HEK293T (cell line): ENCODE data around the gene MEF2D.

Experiments
- CTCF ChIA-PET: fragments of 350-600 bp; formaldehyde crosslinking; extraction: SDS; loops from one replicate; lab custom pipeline; 2021; ENCODE audit warnings: antibody characterized with exemption, inconsistent platforms; lab: Yijun Ruan, JAX
- POLR2A ChIA-PET: fragments of 350-600 bp; formaldehyde crosslinking; extraction: SDS; loops from one replicate; lab custom pipeline; 2020; ENCODE audit warnings: antibody characterized with exemption, inconsistent platforms; lab: Yijun Ruan, JAX
- DNase-seq: peaks from one replicate; pipeline ENCODE4 v3.0.0; 2012; ENCODE audit warnings: mixed read lengths; ENCODE audit errors: extremely low spot score
- ARNT ChIP-seq: fragments of 450-650 bp; IDR thresholded peaks from 2 replicates; pipeline ENCODE4 v1.6.1; 2017; ENCODE audit warnings: mild to moderate bottlenecking
- BHLHE40 ChIP-seq: fragments of 450-650 bp; IDR thresholded peaks from 2 replicates; pipeline ENCODE4 v1.6.1; 2016; ENCODE audit warnings: mild to moderate bottlenecking, moderate library complexity, borderline replicate concordance
- CTBP1 ChIP-seq: fragments of 450-650 bp; IDR thresholded peaks from 2 replicates; pipeline ENCODE4 v1.6.1; 2016; ENCODE audit warnings: borderline replicate concordance
- ELF4 ChIP-seq: fragments of 450-650 bp; IDR thresholded peaks from 2 replicates; pipeline ENCODE4 v1.6.1; 2017; ENCODE audit warnings: antibody characterized with exemption
- FOXA1 ChIP-seq: fragments of 450-650 bp; IDR thresholded peaks from 2 replicates; pipeline ENCODE4 v1.6.1; 2016; ENCODE audit warnings: mild to moderate bottlenecking
- FOXK2 ChIP-seq: fragments of 450-650 bp; IDR thresholded peaks from 2 replicates; pipeline ENCODE4 v1.6.1; 2016; ENCODE audit warnings: mild to moderate bottlenecking
- FOXM1 ChIP-seq: fragments of 450-650 bp; IDR thresholded peaks from 2 replicates; pipeline ENCODE4 v1.6.1; 2017; ENCODE audit warnings: mild to moderate bottlenecking, borderline replicate concordance
- HDGF ChIP-seq: fragments of 450-650 bp; IDR thresholded peaks from 2 replicates; pipeline ENCODE4 v1.6.1; 2017; ENCODE audit warnings: antibody characterized with exemption, borderline replicate concordance
- L3MBTL2 ChIP-seq: fragments of 450-650 bp; conservative IDR thresholded peaks from 2 replicates; pipeline ENCODE4 v1.6.1; 2016; ENCODE audit warnings: mild to moderate bottlenecking
- LEF1 ChIP-seq: fragments of 450-650 bp; IDR thresholded peaks from 2 replicates; pipeline ENCODE4 v1.6.1; 2017; ENCODE audit warnings: mild to moderate bottlenecking, borderline replicate concordance
- NFRKB ChIP-seq: fragments of 450-650 bp; IDR thresholded peaks from 2 replicates; pipeline ENCODE4 v1.6.1; 2016; ENCODE audit warnings: mild to moderate bottlenecking, moderate library complexity
- SP1 ChIP-seq: fragments of 450-650 bp; IDR thresholded peaks from 2 replicates; pipeline ENCODE4 v1.6.1; 2017
- SUZ12 ChIP-seq: fragments of 450-650 bp; IDR thresholded peaks from 2 replicates; pipeline ENCODE4 v1.6.1; 2016; ENCODE audit warnings: mild to moderate bottlenecking
- TARDBP ChIP-seq: fragments of 450-650 bp; IDR thresholded peaks from 2 replicates; pipeline ENCODE4 v1.6.1; 2016
- ZNF384 ChIP-seq: fragments of 450-650 bp; IDR thresholded peaks from 2 replicates; pipeline ENCODE4 v1.6.1; 2016
- TF ChIP-seq, protein P1 (sequence below): fragments of 450-650 bp; IDR thresholded peaks from 2 replicates; pipeline ENCODE4 v1.6.1; 2016

MEF2D gene

DNA sequence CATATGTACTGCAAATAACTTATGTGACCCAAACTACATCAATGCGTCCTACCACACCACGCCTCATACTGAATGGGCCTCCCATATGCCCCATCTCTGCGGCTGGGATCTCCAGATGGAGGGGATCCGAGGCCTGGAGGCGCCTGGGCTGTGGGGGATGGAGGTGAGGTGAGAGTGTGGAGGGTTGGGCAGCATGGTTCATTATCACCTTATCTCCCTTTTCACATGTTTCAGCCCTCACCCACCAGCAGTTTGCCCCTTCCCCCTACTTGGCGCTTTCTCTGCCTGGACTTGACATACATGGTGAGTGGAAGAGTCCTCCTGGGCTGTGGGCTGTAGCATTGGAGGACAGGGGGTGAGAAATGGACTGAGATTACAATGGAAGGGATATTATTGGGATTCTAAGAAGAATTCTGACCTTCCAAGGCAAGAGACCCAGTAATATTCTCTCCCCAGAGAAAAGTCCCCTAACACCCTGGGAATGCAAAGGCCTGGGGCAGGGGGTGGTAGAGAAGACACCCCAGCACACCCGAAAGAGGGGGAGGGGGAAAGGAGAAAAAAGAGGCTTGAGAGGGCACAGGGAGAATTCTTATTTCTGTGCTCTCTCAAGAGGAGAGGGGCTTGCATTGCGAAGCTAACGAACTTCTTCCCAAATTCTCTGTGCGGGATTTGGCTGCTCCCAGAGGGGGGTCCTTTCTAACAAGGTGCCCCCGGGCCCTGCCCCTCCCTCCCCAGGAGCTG lies 61.4 kb downstream of the MEF2D start:
- DNase-seq, result no peak
- ChIA-PET CTCF (interaction anchor here (1.7 kb wide), 1 partner anchor 54 kb away, joined by 10 read pairs; no protein-coding TSS in a partner anchor), POLR2A (interaction anchor here (0.6 kb wide), 1 partner anchor 101 kb away, joined by 4 read pairs; the partner anchor contains the start of gene CCT3)
- TF ChIP-seq FOXK2, result no peak
- TF ChIP-seq, protein P1, sequence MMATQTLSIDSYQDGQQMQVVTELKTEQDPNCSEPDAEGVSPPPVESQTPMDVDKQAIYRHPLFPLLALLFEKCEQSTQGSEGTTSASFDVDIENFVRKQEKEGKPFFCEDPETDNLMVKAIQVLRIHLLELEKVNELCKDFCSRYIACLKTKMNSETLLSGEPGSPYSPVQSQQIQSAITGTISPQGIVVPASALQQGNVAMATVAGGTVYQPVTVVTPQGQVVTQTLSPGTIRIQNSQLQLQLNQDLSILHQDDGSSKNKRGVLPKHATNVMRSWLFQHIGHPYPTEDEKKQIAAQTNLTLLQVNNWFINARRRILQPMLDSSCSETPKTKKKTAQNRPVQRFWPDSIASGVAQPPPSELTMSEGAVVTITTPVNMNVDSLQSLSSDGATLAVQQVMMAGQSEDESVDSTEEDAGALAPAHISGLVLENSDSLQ, result no peak
- no peak for TF ChIP-seq ZNF384
- TF ChIP-seq SUZ12, result no peak
- no peak for TF ChIP-seq LEF1
- TF ChIP-seq SP1, result no peak
- TF ChIP-seq HDGF, result no peak
- TF ChIP-seq BHLHE40, result no peak
- TF ChIP-seq FOXA1, result no peak
- no peak for TF ChIP-seq NFRKB
- TF ChIP-seq FOXM1, result no peak
- no peak for TF ChIP-seq L3MBTL2

DNA sequence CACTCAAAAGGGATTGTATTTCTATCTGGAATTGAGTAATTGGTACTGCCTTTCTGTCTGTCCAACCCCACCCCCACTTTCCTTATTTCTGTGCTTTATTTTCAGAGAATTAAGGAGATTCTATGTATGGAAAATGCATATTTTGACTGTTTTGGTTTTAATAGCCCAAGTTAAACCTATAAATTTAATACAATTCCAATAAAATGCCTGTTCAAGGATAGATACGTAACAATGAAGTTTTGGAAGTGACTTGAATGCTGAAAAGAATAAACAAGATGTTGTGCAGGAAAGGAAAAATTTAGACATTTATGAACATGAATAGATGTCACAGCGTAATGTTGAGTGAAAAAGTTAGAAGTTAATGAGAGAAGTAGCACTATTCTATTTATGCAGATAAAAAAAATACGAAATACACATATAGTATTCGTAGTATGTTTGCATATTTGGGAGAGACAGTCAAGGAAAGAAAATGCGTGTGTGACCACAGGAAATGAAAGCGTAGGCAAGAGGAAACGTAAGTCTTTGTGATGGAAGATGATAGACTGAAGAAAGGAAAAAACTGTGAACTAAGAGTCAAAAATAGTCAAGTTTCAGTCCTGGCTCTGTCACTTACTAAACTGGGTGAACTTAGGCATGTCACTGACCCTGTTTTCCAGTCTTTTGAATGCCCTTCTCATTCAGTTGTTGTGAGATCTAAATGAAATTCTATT lies 62.1 kb downstream of the MEF2D start:
- TF ChIP-seq SP1 (no peak), TARDBP (no peak), LEF1 (no peak)
- ChIA-PET POLR2A (no interaction called here), CTCF (no interaction called here)
- DNase-seq, result no peak

DNA sequence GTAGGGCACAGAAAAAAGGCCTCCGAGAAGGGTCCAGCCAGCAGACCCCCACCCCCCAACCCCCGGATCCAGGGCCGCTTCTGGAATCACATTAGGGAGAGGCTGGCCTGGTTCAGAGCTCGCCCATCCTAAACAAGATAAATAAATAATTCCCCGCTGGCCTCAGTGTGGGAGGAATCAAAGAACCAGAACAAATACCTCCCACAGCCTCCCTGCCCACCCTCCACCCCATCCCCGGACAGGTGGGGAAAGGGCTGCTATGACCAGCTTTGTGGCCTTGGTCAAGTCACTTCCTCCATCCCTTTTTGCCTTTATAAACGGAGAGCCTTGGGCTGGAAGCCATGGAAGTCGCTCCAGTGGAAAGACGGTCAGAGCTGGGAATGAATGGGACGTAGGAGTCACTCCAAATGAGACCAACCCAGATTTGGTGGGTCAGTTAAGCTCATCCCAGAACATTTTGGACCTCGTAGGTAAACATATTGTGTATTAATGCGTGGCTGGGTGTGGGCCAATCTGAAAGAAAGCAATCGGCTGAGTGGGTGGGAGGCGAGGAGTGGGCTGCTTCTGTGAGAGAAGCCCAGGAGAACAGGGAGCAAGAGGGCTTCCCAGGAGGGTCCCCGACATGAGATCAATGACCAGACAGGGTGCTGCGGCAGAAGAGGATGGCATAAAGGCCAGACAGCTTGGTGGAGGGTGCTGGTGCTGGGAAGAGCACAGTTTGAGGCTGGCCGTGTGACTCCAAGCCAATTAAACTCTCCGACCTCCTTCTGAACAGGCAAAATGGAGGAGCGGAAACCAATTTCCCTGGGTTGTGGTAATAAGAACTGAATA lies 63.3 kb downstream of the MEF2D start:
- ChIA-PET POLR2A (no interaction called here), CTCF (interaction anchor here (0.9 to 1.1 kb wide), 2 partner anchors 51 to 54 kb away, joined by 5 to 10 read pairs; no protein-coding TSS in a partner anchor)
- DNase-seq, result no peak
- TF ChIP-seq SUZ12, result no peak
- TF ChIP-seq FOXA1, result no peak
- no peak for TF ChIP-seq FOXM1
- no peak for TF ChIP-seq HDGF
- no peak for TF ChIP-seq CTBP1
- no peak for TF ChIP-seq ELF4
- TF ChIP-seq ARNT, result no peak
- TF ChIP-seq, protein P1, result no peak
- TF ChIP-seq ZNF384, result no peak
- TF ChIP-seq SP1, result no peak
- no peak for TF ChIP-seq LEF1
- no peak for TF ChIP-seq TARDBP
- TF ChIP-seq FOXK2, result no peak
- no peak for TF ChIP-seq L3MBTL2
- TF ChIP-seq NFRKB, result no peak
- no peak for TF ChIP-seq BHLHE40

DNA sequence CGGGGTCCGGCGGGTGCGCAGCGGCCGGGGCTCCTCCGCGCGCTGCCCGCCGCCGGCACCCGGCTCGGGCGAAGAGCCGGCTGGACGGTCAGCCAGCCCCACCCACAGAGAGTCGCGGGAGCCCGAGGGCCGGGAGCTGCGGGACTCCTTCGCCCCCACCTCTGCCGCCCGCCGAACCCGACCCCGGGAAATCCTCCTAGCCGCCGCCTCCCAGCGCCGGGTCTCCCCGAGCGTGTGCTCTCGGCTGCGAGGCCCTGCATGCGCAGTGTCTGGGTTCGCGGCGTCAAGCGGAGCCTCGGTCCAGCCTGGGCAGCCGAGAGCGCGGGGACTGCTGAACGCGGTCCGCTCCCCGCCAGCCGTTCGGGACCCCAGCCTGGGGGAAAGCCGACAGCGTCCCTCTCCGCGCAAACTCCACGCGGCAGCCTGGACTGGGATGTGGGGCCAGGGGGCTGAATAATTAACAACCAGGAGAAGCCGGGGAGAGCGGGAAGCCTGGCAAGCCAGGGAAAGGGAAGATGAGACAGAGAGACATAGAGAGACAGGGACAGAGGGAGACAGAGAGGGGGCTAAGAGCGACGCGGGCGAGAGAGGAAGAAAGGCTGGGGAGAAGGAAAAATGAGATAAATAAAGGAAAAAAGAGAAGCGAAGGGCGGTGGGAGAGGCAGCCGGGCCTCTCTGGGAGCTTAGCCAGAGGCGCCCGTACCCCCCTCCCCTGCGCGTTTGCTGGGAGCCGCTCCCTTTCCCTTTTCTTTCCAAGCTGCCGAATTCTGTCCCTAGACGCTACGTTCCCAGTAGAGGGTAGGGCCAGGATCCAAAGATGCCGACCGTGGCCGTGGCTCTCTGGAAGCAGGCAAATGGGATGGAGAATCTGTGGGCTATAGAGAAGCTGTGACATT lies 64.2 kb downstream of the MEF2D start:
- no peak for DNase-seq
- TF ChIP-seq BHLHE40, result no peak
- no peak for TF ChIP-seq TARDBP
- TF ChIP-seq ELF4, result no peak
- TF ChIP-seq, protein P1, result no peak
- no peak for TF ChIP-seq FOXA1
- no peak for TF ChIP-seq NFRKB
- no peak for TF ChIP-seq LEF1
- TF ChIP-seq HDGF, result no peak
- no peak for TF ChIP-seq SP1
- no peak for TF ChIP-seq ARNT
- TF ChIP-seq ZNF384, result no peak
- TF ChIP-seq FOXM1, result no peak
- no peak for TF ChIP-seq CTBP1
- TF ChIP-seq L3MBTL2, result no peak
- TF ChIP-seq SUZ12, result no peak
- TF ChIP-seq FOXK2, result no peak
- ChIA-PET POLR2A (no interaction called here), CTCF (interaction anchor here (0.9 to 1.1 kb wide), 2 partner anchors 50 to 53 kb away, joined by 5 to 10 read pairs; no protein-coding TSS in a partner anchor)
